ENCODE results near the gene UBXN10.

UBXN10 gene, protein sequence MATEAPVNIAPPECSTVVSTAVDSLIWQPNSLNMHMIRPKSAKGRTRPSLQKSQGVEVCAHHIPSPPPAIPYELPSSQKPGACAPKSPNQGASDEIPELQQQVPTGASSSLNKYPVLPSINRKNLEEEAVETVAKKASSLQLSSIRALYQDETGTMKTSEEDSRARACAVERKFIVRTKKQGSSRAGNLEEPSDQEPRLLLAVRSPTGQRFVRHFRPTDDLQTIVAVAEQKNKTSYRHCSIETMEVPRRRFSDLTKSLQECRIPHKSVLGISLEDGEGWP

DNA sequence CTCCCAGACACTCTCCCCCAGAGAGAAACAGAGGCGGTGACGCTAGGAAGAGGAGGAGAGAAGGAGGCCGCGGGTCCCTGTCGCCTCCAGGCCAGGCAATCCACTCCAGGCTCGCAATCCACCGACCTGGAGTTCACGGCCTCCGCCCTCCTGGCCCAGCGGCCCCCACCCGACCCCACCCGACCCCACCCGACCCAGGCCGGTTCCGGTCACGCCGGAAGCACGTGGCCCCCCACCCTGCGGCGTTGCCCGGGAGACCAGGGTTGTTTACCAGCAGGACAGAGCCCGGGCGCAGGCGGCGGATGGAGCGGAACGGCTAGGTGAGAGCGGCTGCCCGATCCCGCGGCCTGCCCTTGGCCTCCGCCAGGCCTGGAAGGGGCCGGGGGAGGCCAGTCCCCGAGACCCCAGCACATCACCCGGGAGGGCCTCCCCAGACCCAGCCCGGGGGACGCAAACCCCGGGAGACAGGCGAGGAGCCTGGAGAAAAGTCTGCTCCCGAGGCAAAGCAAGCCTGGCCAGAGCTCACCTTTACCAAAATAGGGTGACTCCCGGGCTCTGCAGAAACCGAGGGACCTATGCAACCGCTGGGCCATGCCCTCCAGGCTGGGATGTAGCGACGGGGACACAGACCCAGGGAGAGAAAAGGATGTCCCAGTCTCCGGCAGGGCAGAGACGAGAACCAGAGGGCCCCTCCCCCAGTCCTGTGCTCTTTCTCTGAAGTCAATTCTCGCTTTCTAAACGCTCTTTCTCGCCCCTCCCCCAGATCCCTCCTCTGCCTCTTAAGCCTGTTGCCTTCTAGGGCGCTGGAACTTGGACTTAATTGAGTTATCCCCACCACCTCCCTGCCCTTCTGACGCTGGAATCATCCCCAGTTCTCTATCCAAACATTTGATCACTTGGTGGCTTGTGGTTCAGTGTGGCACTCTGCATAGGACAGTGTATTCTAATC lies at the start of gene UBXN10, which contains the start of gene PLA2G2C:
TSS of gene UBXN10 (plus strand) at position 263 of the 949 bp plus-strand sequence. CDS start 4,466 bp downstream, outside the sequence.
TSS of gene PLA2G2C (minus strand) at position 685 of the 949 bp plus-strand sequence. CDS start 9,155 bp downstream, outside the sequence.
- peak; percentile 49 for DNase-seq (ENCODE audit: low read depth)

DNA sequence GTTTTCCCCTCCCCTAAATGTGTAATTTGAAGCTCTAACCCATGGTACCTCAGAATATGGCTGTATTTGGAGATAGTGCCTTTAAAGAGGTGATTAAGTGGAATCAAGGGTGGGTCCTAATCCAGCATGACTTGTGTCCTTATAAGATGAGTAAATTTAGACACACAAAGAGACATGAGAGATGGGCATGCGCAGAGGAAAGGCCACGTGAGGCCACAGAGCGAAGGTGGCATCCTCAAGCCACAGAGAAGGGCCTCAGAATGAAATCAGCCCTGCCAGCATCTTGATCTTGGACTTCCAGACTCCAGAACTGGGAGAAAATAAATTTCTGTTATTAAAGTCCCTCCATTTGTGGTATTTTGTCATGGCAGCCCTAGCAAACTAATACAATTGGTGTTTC lies 49.6 kb upstream of the UBXN10 start:
- no peak for DNase-seq (ENCODE audit: low read depth)

DNA sequence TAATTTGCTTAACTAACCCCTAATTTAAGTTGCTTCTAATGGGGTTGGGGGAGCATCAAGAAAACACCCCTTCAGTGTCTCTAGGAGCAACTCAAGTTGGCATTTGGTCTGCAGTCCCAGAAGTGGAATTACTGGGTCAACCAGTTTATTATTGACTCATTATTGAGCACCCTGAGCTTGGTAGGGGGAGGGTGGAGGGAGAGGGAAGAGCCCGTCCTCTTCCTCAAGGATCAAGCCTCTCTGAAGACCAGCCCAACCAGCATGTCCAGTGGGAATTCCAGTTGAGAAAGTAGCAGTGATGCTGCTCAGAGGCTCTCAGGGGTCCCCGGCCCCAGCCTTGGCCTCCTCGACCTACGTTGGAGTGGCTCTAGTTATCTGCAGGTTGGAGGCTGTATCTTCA lies 48.8 kb upstream of the UBXN10 start:
- no peak for DNase-seq (ENCODE audit: low read depth)

DNA sequence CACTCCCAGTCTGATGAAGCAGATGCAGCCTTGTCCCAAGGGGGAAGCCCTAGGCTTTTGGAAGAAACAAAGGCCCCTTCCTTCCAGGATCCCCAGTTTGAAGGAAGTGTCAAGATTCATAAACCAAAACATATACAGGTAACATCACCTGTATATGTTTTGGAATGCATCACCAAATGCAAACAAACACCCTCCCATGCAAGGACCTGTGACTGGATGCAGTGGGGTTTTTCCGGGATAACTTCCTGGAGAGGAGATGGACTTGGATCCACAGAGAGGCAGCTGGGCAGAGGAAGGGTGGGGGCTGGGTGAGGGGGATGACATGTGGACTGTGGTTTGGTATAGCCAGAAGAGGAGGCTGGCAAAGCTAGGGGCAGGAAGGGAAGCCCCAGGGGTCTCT lies 48.3 kb upstream of the UBXN10 start:
- DNase-seq (ENCODE audit: low read depth): no peak

DNA sequence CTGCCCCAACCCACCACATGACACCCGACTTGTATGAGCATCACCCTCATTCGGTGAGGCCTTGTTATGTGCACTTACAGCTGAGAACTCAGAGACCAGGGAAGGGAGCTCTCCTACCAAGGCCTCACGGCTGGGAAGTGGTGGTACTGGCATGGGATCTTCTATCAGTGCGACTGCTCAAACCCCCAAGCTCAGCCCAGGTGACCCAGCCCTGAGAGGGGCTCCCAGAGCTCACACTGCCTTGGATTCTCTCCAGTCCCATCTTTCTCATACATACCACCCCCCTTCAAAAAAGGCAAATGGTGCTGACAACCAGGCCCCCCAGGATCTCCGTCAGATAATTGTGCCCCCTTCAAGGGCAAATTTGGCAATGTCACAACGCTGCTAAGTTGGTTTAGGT lies 47.5 kb upstream of the UBXN10 start:
- no peak for DNase-seq (ENCODE audit: low read depth)

DNA sequence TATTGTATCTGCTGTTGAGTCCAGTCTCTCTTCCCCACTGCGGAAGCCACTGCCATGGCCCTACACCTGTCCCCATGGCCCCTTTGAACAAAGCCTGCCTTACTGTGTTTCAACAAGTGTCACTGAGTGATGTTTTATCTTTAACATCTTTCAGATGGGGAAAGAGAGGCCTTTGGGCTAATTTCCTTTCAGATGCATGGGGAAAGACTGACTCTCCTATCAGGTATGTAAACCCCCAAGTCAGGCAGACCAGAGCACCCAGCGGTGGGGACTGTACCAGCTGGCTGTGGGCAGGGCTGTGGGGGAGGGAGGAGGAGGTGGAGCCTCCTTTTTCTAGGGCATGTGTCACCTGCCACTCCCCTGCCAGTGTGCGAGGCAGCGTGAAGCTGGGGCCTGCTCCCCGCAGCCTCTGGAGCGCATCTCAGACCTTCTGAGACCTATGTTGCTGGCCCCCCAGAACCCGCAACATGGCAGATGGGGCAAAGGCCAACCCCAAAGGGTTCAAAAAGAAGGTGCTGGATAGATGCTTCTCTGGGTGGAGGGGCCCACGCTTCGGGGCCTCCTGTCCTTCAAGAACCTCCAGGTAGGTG lies 46.8 kb upstream of the UBXN10 start, which contains the start of gene PLA2G2F:
TSS of gene PLA2G2F (plus strand) at position 363 of the 590 bp plus-strand sequence. CDS start at position 468, 105 bp downstream.
- DNase-seq (ENCODE audit: low read depth): no peak

DNA sequence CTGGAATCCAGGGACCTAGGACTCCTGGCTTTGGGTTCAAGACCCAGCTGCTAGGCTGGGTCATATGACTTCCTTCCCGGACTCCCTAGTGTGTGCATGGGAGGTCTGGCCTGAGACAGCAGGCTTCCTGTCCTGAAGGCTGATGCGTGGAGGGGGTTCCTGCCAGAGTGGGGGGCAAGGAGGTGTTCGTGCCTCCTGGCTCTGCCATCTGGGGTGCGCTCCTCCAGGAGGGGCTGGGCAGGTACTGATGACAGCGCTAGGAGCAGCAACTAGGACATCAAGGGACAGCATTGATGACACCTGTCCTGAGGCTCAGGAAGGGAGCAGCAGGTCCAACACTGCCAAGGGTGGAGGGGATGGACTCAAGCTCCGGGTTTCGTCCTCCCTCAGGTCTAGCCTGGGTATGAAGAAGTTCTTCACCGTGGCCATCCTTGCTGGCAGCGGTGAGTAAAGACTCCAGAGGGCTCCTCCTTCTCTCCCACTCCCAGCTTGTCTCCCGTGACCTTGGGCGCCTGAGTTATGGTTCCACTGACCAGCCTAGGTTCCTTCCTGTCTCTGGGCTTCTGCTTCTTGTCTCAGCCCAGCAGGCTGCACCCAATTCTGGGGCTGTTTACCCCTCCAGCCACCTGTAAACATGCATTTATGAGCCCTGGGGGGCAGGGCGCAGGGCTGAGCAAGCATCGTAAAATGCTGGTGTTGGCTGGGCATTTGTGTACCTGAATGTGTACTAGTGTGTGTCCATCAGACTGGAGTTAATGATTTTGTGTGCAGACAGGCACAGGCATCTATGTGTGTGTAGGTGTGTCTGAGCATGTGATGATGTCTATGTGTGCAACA lies 45.9 kb upstream of the UBXN10 start:
- no peak for DNase-seq (ENCODE audit: low read depth)

DNA sequence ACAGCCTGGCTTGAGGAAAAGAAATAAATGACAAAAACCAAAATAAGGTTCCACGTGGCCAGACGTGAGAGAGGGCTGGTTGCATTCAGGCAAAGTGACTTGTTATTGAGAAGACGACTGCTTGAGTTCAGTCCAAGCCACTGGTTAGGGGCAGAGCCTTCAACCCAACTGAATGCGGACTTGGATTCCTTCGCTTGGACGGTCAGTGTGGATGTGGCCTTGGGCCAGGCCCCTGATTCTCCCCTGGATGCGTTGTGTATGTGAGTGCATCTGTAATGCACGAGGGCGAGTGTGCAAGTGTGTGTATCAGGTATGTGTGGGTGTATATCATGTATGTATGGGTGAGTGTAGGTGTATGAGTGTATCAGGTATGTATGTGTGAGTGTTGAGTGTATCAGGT lies 44.9 kb upstream of the UBXN10 start:
- no peak for DNase-seq (ENCODE audit: low read depth)

DNA sequence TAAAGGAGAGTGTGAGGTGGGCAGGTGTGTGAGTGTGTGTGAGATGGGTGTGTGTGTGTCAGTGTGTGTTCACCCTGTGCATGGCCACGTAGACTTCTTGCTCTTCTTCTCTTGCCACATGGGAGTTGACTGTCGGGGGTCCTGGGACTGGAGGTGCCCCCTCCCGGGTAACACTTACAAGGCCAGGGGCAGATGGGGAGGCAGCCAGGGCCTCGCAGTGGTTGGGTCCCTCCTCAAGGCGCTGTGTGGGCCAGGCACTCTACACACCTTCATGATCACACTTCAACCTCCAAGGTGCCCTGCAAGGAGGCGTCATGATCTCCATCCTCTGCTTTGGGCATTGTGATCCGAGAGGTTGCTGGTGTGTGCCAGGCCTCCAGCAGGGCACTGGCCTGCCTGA lies 44.4 kb upstream of the UBXN10 start:
- no peak for DNase-seq (ENCODE audit: low read depth)

DNA sequence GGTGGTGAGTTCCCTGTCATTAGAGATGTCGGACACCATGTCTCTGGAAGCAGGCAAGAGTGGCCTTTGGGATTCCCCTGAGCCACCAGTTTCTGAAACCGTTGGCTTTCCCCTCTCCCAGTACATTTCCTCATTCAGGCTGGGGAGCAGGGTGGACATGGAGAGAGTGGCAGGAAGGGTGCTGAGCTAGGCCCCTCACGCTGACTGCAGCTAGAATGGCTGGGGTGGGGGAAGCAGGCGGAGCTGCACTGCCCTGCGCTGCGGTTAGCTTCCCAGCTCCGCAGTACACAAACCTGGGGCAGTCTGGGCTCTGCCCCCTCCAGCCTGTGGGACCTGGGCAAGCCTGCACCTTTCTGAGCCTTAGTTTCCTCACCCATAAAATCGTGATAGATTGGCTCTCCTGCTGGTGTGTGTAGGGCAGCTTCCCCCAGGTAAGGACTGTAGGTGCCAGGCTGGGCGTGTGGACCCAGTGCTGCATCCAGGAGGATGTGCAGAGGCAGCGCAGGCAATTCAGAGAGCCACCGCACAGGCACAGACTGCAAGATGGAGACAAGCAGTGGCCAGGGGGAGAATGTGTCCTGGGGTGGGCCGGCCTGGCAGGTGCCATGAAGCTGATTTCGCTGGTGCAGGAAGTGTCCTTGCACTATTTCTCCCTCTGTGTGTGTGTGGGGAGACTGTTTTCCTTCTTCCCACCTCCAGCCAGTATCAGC lies 43.7 kb upstream of the UBXN10 start:
- no peak for DNase-seq (ENCODE audit: low read depth)

DNA sequence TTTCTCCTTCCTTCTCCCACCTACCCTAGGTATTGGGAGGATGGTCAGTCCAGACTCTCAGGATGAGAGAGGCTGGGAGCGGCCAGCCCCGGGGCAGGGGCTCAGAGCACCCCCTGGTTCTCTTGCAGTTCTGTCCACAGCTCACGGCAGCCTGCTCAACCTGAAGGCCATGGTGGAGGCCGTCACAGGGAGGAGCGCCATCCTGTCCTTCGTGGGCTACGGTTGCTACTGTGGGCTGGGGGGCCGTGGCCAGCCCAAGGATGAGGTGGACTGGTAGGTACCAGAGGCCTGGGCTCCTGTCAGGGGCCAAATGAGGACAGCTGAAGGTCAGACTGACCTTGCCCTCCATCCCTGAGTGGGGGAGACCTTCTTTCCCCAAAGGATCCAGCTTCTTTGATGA lies 42.6 kb upstream of the UBXN10 start:
- DNase-seq (ENCODE audit: low read depth): no peak

DNA sequence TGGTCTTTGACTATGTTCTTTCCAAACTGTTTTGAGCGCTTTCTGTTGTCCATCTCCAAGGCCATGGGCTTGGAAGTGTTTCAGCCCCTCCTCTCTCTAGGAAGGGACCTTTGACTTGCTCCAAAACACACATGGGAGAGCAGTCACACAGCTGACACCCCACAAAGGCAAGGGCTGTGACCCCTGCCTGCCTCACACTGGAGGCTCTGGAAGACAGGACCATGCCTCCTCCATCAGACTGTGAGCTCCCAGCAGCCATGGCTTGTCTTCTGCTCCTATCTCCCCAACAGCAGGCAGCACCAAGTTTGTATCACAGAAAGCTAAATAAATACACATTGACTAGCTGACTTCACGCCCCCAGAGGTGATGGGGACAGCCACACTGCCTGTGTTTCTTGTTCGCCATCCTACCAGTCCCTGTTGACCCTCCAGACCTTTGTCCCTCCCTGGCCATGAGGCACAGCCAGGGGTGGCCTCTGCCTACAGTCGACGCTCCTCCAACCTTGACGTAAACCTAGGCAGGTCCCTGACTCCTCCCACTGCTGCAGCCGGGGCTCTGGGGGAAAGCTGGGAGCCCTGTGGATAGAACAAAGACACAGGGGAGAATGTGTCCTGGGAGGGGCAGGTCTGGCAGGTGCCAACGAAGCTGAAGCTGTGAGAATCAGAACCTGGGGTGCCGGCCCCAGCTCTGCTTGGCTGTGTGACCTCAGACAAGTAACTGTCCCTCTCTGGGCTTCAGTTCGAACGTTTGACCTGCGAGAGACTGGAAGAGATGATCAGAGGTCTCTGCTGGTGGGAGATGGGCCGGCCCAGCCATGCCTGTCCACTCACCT lies 41.9 kb upstream of the UBXN10 start:
- DNase-seq (ENCODE audit: low read depth): no peak

DNA sequence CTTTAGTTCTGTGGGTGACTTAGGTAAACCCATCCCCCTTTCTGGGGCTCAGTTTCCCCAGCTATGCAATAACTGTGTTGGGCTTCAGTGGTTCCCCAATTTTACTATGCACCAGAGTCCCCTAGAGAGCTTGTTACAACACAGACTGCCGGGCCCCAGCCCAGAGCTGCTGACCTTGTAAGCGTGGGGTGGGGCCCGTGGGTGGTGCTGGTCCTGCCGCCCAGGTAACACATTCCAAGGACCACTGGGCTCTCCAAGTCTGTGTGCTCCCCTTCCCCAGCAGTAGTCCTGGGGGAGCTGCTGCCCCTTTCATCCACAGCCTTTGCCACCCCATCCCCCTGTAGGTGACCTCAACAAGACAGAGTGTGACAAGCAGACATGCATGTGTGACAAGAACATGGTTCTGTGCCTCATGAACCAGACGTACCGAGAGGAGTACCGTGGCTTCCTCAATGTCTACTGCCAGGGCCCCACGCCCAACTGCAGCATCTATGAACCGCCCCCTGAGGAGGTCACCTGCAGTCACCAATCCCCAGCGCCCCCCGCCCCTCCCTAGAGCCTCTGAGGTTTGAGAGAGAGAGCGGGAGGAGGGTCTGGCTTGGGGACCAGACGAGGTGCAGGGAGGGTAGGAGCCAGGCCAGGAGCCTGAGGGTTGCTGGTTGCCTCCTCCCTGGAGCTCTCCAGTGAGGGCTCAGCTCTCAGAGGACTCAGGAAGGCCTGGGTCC lies 37.9 kb upstream of the UBXN10 start:
- DNase-seq (ENCODE audit: low read depth): no peak

DNA sequence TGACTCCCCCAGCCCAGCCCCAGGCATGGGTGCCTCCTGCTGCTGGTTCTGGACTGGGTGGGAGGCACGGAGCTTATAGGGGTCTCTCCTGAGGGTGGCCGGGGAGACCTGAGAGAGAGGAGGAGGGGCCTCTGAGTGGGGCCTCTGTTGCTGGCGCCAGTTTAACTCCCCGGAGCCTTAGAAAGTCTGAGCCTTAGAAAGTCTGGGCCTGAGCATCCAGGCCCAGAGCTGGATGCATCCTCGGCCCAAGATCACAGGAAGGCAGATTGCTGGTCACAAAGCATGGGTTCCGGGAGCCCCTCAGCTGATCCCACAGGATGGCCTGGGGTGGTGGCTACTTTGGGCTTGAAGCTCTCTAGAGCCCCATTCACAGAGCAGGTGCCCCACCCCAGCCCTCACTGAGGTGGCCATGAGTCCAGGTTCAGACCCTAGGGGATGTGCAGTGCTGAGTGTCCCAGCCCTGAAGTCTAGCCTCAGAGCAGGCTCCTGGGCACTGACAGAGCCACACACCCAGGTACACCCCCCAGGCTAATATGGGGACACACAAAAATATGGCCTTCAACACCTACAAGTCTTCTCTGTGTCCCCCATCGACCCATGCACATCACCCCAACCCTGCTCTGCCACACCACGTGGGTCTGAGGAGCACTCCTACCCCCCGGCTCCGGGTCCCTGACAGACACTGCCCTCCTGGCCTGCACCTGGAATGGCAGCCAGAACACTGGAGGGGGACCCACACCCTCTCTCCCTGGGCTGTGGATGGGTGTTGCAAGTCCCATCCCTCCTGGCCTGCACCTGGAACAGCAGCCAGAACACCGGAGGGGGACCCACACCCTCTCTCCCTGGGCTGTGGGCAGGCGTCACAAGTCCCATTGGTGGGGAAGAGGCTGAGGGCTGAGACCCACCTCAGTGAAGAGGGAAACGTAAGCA lies 37.1 kb upstream of the UBXN10 start:
- no peak for DNase-seq (ENCODE audit: low read depth)

DNA sequence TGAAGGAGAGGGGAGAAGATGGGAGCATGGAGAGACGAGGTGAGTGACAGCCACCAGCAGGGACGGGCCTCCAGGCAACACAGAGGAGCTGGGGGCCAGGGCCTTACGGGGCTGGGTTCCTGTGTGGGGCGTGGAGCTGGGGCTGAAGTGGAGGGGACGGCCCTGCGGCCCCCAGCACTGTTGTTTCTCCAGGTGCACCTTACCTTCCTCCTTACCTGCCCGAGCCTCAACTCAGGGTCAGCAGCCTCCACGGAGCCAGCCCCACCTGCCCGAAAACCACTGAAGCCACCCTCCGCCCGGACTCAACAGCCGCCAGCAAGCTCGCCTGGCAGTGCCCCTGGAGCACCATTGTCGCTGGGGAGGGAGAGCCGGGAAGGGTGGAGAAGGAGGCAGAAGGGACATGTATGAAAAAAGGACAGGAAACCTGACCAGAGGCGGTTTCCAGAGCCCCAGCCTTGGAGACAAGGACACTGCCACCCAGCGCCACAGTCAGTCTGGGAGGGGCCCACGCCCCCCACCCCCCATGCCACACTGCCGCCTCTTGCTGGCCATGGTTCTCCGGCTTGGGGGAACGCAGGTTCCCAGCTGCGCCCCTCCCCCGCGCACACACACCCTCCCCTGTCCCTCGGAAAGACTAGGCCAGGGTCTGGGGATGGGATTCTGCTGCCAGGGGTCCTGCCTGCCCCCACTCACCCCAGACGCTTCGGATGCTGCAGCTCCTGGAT lies 36.1 kb upstream of the UBXN10 start:
- no peak for DNase-seq (ENCODE audit: low read depth)

DNA sequence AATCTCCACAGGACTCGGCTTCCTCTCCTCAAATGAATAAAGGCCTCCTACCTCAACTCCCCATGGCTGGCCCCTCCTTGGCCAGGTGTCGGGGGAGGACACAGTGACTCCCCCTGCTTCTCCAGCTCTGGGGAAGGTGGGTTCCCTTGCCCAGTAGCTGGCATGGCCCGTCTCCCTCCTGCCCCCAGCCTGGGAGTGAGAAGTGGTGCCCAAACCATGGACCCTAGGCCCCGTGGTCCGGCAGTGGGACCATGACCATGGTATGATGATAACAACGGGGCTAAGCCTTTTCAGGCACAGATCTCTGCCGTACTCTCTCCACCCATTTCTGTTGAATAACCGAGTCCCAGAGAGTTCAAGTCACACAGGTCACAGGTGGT lies 35.6 kb upstream of the UBXN10 start:
- DNase-seq (ENCODE audit: low read depth): no peak

DNA sequence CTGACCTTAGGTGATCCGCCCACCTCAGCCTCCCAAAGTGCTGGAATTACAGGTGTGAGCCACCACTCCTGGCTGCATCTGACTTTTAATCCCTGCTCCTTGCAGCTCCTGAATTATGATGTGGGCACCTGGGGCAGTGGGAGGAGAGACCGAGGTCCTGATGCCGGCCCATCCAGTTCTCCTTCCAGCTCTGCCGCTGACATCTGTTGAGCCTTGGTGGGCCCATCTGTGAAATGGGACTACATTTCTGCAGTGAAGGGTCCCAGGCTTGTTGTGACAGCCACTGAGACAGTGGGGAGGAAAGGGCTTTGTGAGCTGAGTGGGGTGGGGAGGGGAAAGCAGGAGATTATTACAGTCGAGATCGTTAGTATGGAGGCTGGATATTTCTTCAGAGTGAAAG lies 34.9 kb upstream of the UBXN10 start:
- DNase-seq (ENCODE audit: low read depth): no peak

Measured in stimulated activated CD4-positive, alpha-beta T cell treated with anti-CD3 and anti-CD28 coated beads, Interleukin-2, amount 100 ng/mL, for 4 hours (primary cell).